Testis (tissue), 3 donors: ENCODE measurements around the gene SSTR4. TPM values are rescaled to one million over a fixed set of nuclear protein-coding genes. Genes with fewer than 3 reads are reported as not detected.

ENCODE experiments used
- DNase-seq: peaks from one replicate; pipeline ENCODE4 v3.0.0-alpha.2; 2019
- H3K27ac ChIP-seq, 2 donors: fragments of 200-600 bp; sonication (generic); one replicate each; pipeline ENCODE4 v1.5.1; 2019
- H3K27me3 ChIP-seq: fragments of 200-600 bp; sonication (generic); one replicate; pipeline ENCODE4 v1.5.1; 2019
- H3K36me3 ChIP-seq: fragments of 200-600 bp; sonication (generic); one replicate; pipeline ENCODE4 v1.5.1; 2017; ENCODE audit warnings: low read depth; ENCODE audit errors: missing control alignments
- H3K4me1 ChIP-seq: fragments of 200-600 bp; sonication (generic); one replicate; pipeline ENCODE4 v1.5.1; 2019
- H3K4me3 ChIP-seq, 2 donors: fragments of 200-600 bp; sonication (generic); one replicate each; pipeline ENCODE4 v1.5.1; 2017 to 2019
- H3K9me3 ChIP-seq: fragments of 200-600 bp; sonication (generic); one replicate; pipeline ENCODE4 v1.5.1; 2017
- POLR2A ChIP-seq: fragments of 450-650 bp; IDR thresholded peaks from one replicate; pipeline ENCODE4 v1.6.1; 2017; ENCODE audit warnings: antibody characterized with exemption, mild to moderate bottlenecking, moderate library complexity
- WGBS, 2 donors: methylation state at CpG; one replicate each; pipeline ENCODE4 v1.1.5; 2018; 5-methylcytosine and 5-hydroxymethylcytosine counted together
- intact Hi-C: fragments of 100-400 bp; cut with DNase I; formaldehyde crosslinking; loops from one replicate; pipeline ENCODE4 v1.15.1; 2023; ENCODE audit warnings: low total_unique reads
- polyA plus RNA-seq: library from polyadenylated mRNA; stranded (reverse); fragments of 350-450 nt; fragmentation: Illumina TruSeq; extraction: RNeasy Lipid Tissue Mini Kit (QIAGEN cat#74804); gene quantifications from one replicate; pipeline ENCODE4 v1.2.3, GENCODE V29; 2014; ENCODE audit warnings: low read depth, low replicate concordance; ENCODE audit not compliant: insufficient read depth
- total RNA-seq, 2 donors: library from RNA; depleted of rRNA; stranded (reverse); fragments of >200 nt; gene quantifications; one replicate each; pipeline ENCODE4 v1.2.3, GENCODE V29; 2016
- TF ChIP-seq, protein P1 (sequence below), 3 experiments: fragments of 450-650 bp in 2 of 3; fragments of 200-600 bp in 1 of 3; sonication (generic) in 1 of 3; IDR thresholded peaks; one replicate each; pipeline ENCODE4 v1.5.1; 2016 to 2019; ENCODE audit warnings: antibody characterized with exemption in 3 of 3, mild to moderate bottlenecking in 2 of 3, moderate library complexity in 1 of 3

SSTR4 gene
- total and polyA plus RNA-seq, 3 donors from 2014 or later, result 0.55 TPM; not detected in 2

DNA sequence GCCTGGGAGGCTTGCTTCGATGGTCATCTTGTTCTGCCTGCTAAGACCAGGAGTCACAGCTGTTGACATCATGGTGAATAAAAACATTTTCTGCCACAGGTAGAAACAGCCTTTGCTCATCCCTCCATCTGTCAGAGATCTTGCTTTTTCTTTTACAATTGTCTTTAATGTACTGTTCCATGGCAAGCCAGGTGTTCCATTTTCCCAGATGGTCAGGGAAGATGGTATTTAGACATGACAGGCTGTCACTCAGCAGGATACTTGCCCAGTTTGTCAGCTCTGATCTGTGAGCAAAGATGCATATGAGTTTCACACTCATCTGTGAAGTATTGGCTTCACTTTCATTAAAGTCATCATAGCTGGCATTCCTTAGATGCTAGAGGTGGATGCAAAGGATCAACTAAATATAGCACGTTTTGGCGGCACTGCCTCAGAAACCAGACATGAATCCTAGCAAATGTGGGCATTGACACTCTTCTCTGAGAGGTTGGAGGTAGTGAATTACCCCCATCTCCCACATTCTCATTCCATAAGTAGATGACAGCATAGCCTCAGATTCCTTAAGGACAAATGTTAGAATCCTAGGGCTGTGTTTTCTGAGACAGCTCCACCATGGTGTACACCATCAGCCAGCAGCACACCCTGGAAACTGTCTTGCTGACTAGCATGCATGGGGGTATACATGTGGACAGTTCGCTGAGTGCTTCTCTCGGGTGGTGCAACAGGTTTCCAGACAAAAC, 4.2 kb downstream of the SSTR4 start:
- 89 to 92% methylated on average over 5 of the region's 5 CpGs for WGBS, 2 donors
- H3K36me3 ChIP-seq, result no peaks in the 10 kb centered on the region
- H3K9me3 ChIP-seq, result no peaks in the 10 kb centered on the region
- H3K27ac ChIP-seq, result no peak overlapping the region
- no peaks in the 10 kb centered on the region for H3K4me1 ChIP-seq
- no peak for DNase-seq
- no peak overlapping the region for H3K4me3 ChIP-seq
- TF ChIP-seq POLR2A, result no peak
- TF ChIP-seq, protein P1, sequence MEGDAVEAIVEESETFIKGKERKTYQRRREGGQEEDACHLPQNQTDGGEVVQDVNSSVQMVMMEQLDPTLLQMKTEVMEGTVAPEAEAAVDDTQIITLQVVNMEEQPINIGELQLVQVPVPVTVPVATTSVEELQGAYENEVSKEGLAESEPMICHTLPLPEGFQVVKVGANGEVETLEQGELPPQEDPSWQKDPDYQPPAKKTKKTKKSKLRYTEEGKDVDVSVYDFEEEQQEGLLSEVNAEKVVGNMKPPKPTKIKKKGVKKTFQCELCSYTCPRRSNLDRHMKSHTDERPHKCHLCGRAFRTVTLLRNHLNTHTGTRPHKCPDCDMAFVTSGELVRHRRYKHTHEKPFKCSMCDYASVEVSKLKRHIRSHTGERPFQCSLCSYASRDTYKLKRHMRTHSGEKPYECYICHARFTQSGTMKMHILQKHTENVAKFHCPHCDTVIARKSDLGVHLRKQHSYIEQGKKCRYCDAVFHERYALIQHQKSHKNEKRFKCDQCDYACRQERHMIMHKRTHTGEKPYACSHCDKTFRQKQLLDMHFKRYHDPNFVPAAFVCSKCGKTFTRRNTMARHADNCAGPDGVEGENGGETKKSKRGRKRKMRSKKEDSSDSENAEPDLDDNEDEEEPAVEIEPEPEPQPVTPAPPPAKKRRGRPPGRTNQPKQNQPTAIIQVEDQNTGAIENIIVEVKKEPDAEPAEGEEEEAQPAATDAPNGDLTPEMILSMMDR (IDR thresholded peaks at IDR 0.05), result no peak
- H3K27me3 ChIP-seq, result no peaks in the 10 kb centered on the region
- intact Hi-C loops, result no loop called here

DNA sequence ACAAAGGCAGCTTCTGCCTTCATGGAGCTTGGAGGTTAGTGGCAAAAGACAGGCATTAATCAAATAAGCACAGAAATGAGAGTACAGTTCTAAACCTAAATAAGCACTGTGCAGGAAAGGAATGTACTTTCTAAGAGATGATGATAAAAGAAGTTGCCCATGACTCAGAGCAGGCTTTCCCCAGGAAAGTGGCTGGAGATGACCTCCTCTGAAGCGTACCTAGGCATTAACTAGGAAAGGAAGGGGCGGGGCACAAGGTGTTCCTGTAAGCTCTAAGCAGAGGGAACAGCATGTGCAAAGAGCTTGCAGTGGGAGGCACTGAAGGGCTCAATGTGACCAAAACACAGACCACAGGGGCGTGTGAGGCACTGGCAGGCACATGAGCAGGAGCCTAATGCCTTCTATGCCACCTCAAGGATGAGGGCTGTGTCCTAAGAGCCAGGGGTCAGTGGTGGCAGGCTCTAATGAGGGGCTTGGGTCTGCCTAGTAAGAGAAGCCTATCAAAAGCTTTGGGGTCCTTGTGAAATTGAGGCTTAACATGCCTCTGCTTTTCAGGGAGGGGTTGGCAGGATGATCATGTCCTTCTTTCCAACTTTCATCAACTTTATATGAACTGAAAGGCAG, 4.9 kb downstream of the SSTR4 start:
- Histone ChIP-seq H3K36me3 (no peaks in the 10 kb centered on the region), H3K27me3 (no peaks in the 10 kb centered on the region), H3K9me3 (no peaks in the 10 kb centered on the region), H3K27ac (no peak overlapping the region), H3K4me3 (no peak overlapping the region), H3K4me1 (no peaks in the 10 kb centered on the region)
- DNase-seq, result no peak
- no peak for TF ChIP-seq POLR2A
- TF ChIP-seq, protein P1 (IDR thresholded peaks at IDR 0.05), result no peak
- intact Hi-C loops, result loop anchor here (10.0 kb wide), 2 partner anchors 195 to 295 kb away; no protein-coding TSS in a partner anchor
- WGBS, 2 donors, result 90 to 96% methylated on average over 3 of the region's 3 CpGs

DNA sequence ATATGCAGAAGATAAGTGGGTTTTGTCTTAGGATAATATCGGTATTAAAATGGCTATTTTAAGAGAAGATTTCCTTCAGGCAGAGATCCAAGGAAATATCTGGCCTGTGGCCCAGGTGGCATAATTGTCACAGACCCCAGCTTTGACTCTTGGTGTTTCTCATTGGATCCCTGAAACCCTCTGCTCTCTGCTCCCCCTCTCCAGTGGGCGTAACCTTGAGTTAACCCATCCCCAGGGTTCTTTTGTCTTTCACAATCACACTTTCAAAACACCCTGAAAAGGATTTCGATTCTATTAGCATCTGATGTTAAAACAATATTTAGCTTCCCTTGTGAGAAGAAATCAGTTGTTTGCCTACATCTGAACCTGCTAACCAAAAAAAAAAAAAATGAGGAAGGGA, 7.2 kb downstream of the SSTR4 start:
- no peak for DNase-seq
- Histone ChIP-seq H3K4me1 (no peaks in the 10 kb centered on the region), H3K4me3 (no peak overlapping the region), H3K27ac (no peak overlapping the region), H3K27me3 (no peaks in the 10 kb centered on the region), H3K36me3 (no peaks in the 10 kb centered on the region), H3K9me3 (no peaks in the 10 kb centered on the region)
- 64 to 68% methylated on average over 3 of the region's 3 CpGs for WGBS, 2 donors
- intact Hi-C loops, result loop anchor here (10.0 kb wide), 2 partner anchors 193 to 293 kb away; no protein-coding TSS in a partner anchor
- TF ChIP-seq POLR2A, result no peak
- TF ChIP-seq, protein P1 (IDR thresholded peaks at IDR 0.05), result no peak

DNA sequence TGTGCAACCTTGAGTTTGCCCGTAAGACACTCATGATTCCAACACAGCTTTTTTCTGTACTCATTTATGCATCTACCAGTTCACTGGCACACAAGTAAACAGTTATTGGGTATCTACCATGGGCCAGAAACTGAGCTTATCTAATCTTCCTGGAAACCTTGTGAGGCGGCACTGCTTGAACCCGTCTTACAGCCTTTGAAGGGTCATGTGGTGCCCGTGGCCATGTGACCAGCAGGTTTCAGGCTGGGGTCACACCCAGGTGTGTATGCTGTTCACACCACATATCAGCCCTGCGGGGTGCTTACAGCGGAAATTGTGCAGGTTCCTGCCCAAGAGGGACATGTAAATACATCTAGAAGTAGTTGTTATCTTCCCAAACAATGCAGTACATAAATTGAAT, 8.3 kb downstream of the SSTR4 start:
- no peak overlapping the region for H3K4me3 ChIP-seq
- intact Hi-C loops, result loop anchor here (10.0 kb wide), 2 partner anchors 191 to 291 kb away; no protein-coding TSS in a partner anchor
- DNase-seq, result no peak
- H3K27ac ChIP-seq, result no peak overlapping the region
- no peak for TF ChIP-seq POLR2A
- TF ChIP-seq, protein P1 (IDR thresholded peaks at IDR 0.05), result no peak
- H3K9me3 ChIP-seq, result no peaks in the 10 kb centered on the region
- no peaks in the 10 kb centered on the region for H3K36me3 ChIP-seq
- H3K27me3 ChIP-seq, result no peaks in the 10 kb centered on the region
- no peaks in the 10 kb centered on the region for H3K4me1 ChIP-seq
- 74 to 88% methylated on average over 6 of the region's 6 CpGs for WGBS, 2 donors
